Measurements from ENCODE around the gene MDC1.
A peak's percentile ranks its signal among the peaks of the same experiment; 100 is the strongest.

MDC1 gene

GRCh38 chr6:30689022-30689865, 27.8 kb downstream of the MDC1 start:
- Histone ChIP-seq H3K79me2 (no peaks in the 10 kb centered on the region), H3K36me3 (ENCODE audit: control insufficient read depth, insufficient read depth, low read length) (no peaks in the 10 kb centered on the region), H3K27ac (no peak overlapping the region), H3K9ac (no peak overlapping the region), H3K4me2 (ENCODE audit: low read length) (no peak overlapping the region), H3K4me3 (ENCODE audit: low read depth, low read length) (no peak overlapping the region), H3K27me3 (ENCODE audit: control insufficient read depth, insufficient read depth, low read length) (no peaks in the 10 kb centered on the region), H3K9me3 (ENCODE audit: control insufficient read depth, low read length) (no peaks in the 10 kb centered on the region), H2AFZ (no peak overlapping the region), H3K4me1 (peaks cover 6% of the 10 kb centered on the region)
- TF ChIP-seq CTCF (IDR thresholded peaks at IDR 0.05), result no peak

- H3K79me2 ChIP-seq, result no peaks in the 10 kb centered on the region
- no peak overlapping the region for H3K4me2 ChIP-seq (ENCODE audit: low read length)
- H3K36me3 ChIP-seq (ENCODE audit: control insufficient read depth, insufficient read depth, low read length), result no peaks in the 10 kb centered on the region
- peaks cover 6% of the 10 kb centered on the region for H3K4me1 ChIP-seq
- no peak for TF ChIP-seq CTCF (IDR thresholded peaks at IDR 0.05)
- H2AFZ ChIP-seq, result no peak overlapping the region
- H3K9ac ChIP-seq, result no peak overlapping the region
- no peaks in the 10 kb centered on the region for H3K9me3 ChIP-seq (ENCODE audit: control insufficient read depth, low read length)
- H3K4me3 ChIP-seq (ENCODE audit: low read depth, low read length), result no peak overlapping the region
- no peaks in the 10 kb centered on the region for H3K27me3 ChIP-seq (ENCODE audit: control insufficient read depth, insufficient read depth, low read length)
- H3K27ac ChIP-seq, result peak overlapping the region; percentile 93
Observed at GRCh38 chr6:30688569-30688968, 28.5 kb downstream of the MDC1 start.

DNA sequence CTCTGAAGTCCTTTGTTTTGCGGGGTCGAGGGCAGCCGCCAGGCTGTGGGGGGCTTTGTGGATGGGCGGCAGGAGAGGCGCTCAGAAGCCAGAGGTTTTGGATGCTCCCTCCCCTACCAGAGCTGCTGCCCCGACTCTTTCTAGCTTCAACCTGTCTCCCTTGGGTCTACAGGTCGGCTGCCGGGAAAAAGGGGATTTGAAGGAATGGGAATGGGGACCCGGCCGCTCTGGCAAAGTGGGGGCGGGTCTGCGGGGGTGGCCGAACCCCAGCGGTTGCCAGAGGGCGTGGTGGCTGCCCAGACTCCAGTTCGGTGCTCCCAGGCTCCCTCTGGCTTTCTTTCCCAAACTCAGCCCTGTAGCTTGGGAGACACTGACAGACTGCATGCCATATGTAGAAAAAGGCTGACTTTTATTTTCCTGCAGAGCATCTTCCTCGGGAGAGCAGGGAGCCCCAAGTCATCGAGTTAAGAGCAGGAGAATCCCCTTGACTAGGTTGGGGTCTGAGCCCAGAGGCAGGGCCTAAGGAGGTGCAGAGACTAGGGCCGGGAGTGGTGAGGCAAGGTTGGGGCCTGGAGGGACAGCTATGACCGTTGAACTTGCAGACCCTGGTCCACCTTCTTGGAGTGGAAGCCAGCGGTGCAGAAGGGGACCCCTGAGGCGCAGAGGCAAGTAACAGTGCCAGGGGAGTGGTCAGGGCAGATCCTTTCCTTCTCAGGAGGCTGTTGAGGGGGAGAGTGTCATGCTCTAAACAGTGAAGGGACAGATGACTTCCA, 29.2 kb downstream of the MDC1 start:
- Histone ChIP-seq H3K27me3 (ENCODE audit: control insufficient read depth, insufficient read depth, low read length) (no peaks in the 10 kb centered on the region), H3K27ac (peak overlapping the region; percentile 93)

GRCh38 chr6:30686908-30687658, 30.0 kb downstream of the MDC1 start:
- Histone ChIP-seq H3K4me1 (peaks cover 6% of the 10 kb centered on the region), H3K36me3 (ENCODE audit: control insufficient read depth, insufficient read depth, low read length) (no peaks in the 10 kb centered on the region)

More for the DNA sequence above, 29.2 kb downstream of the MDC1 start:
- Histone ChIP-seq H3K9me3 (ENCODE audit: control insufficient read depth, low read length) (no peaks in the 10 kb centered on the region), H3K4me1 (peaks cover 6% of the 10 kb centered on the region), H3K4me3 (ENCODE audit: low read depth, low read length) (peak overlapping the region; percentile 84), H3K9ac (no peak overlapping the region), H3K4me2 (ENCODE audit: low read length) (peak overlapping the region; percentile 94), H2AFZ (peak overlapping the region; percentile 98), H3K36me3 (ENCODE audit: control insufficient read depth, insufficient read depth, low read length) (no peaks in the 10 kb centered on the region), H3K79me2 (no peaks in the 10 kb centered on the region)
- peak; percentile 14 for TF ChIP-seq CTCF (IDR thresholded peaks at IDR 0.05)

More at GRCh38 chr6:30686908-30687658, 30.0 kb downstream of the MDC1 start:
- Histone ChIP-seq H3K27me3 (ENCODE audit: control insufficient read depth, insufficient read depth, low read length) (no peaks in the 10 kb centered on the region), H3K4me3 (ENCODE audit: low read depth, low read length) (peak overlapping the region; percentile 84), H3K9ac (peak overlapping the region; percentile 67), H2AFZ (peak overlapping the region; percentile 98), H3K9me3 (ENCODE audit: control insufficient read depth, low read length) (no peaks in the 10 kb centered on the region), H3K27ac (peak overlapping the region; percentile 93), H3K79me2 (no peaks in the 10 kb centered on the region), H3K4me2 (ENCODE audit: low read length) (peak overlapping the region; percentile 94)
- no peak for TF ChIP-seq CTCF (IDR thresholded peaks at IDR 0.05)
